OCI-LY1 (cell line): Measurements from ENCODE around the gene ANXA2R.
A peak's percentile ranks its signal among the peaks of the same experiment; 100 is the strongest.

Experiments
- H2AFZ ChIP-seq: fragments of 200-600 bp; sonication (generic), shearing (Covaris generic); 2 replicates; pipeline ENCODE4 v1.6.0; 2014; ENCODE audit warnings: antibody characterized with exemption, mild to moderate bottlenecking, low read length
- H3F3A ChIP-seq: fragments of 200-600 bp; sonication (generic), shearing (Covaris generic); 2 replicates; pipeline ENCODE4 v1.6.0; 2014; ENCODE audit warnings: mild to moderate bottlenecking, antibody characterized with exemption, low read length, moderate library complexity; ENCODE audit not compliant: insufficient read depth
- H3K27ac ChIP-seq: fragments of 200-600 bp; sonication (generic); 2 replicates; pipeline ENCODE4 v1.5.1; 2014; ENCODE audit warnings: low read length, mixed run types, mild to moderate bottlenecking, low read depth; ENCODE audit not compliant: poor library complexity, severe bottlenecking
- H3K27me3 ChIP-seq: fragments of 200-600 bp; sonication (generic); 2 replicates; pipeline ENCODE4 v1.6.0; 2014; ENCODE audit warnings: antibody characterized with exemption, mild to moderate bottlenecking, low read length, moderate library complexity; ENCODE audit not compliant: insufficient read depth
- H3K36me3 ChIP-seq: fragments of 200-600 bp; sonication (generic); 2 replicates; pipeline ENCODE4 v1.6.1; 2014; ENCODE audit warnings: mild to moderate bottlenecking, antibody characterized with exemption, low read length, moderate library complexity, mixed read lengths; ENCODE audit not compliant: insufficient read depth
- H3K4me1 ChIP-seq: fragments of 200-600 bp; sonication (generic); 2 replicates; pipeline ENCODE4 v1.5.1; 2014; ENCODE audit warnings: mild to moderate bottlenecking, low read length, moderate library complexity; ENCODE audit not compliant: insufficient read depth, severe bottlenecking
- H3K4me2 ChIP-seq: fragments of 200-600 bp; sonication (generic), shearing (Covaris generic); 2 replicates; pipeline ENCODE4 v1.6.1; 2014; ENCODE audit warnings: low read length
- H3K4me3 ChIP-seq: fragments of 200-600 bp; sonication (generic); 2 replicates; pipeline ENCODE4 v1.5.1; 2014; ENCODE audit warnings: low read length, low read depth, mild to moderate bottlenecking, mixed read lengths; ENCODE audit not compliant: poor library complexity, severe bottlenecking
- H3K79me2 ChIP-seq: fragments of 200-600 bp; shearing (Covaris generic); 2 replicates; pipeline ENCODE4 v1.6.1; 2016; ENCODE audit warnings: mixed run types, low read length, mixed read lengths; ENCODE audit not compliant: insufficient read depth
- H3K9ac ChIP-seq: fragments of 200-600 bp; sonication (generic), shearing (Covaris generic); 2 replicates; pipeline ENCODE4 v1.6.1; 2014; ENCODE audit warnings: mild to moderate bottlenecking, low read length, mixed read lengths
- H3K9me2 ChIP-seq: fragments of 200-600 bp; sonication (generic), shearing (Covaris generic); 2 replicates; pipeline ENCODE4 v1.6.1; 2014; ENCODE audit warnings: low read depth, mild to moderate bottlenecking, low read length, mixed read lengths
- H3K9me3 ChIP-seq: fragments of 200-600 bp; shearing (Covaris generic); 2 replicates; pipeline ENCODE4 v1.6.1; 2014; ENCODE audit warnings: low read length, mixed read lengths
- H4K20me1 ChIP-seq: fragments of 200-600 bp; sonication (generic), shearing (Covaris generic); 2 replicates; pipeline ENCODE4 v1.6.0; 2016; ENCODE audit warnings: mild to moderate bottlenecking, low read length; ENCODE audit not compliant: insufficient read depth
- CTCF ChIP-seq: fragments of 200-600 bp; sonication (generic), shearing (Covaris generic); IDR thresholded peaks from 2 replicates; pipeline ENCODE4 v1.5.1; 2017; ENCODE audit warnings: mild to moderate bottlenecking, antibody characterized with exemption, low read length, moderate library complexity, mixed read lengths
- EZH2 ChIP-seq: fragments of 200-600 bp; sonication (generic), shearing (Covaris generic); IDR thresholded peaks from 2 replicates; pipeline ENCODE4 v1.8.0; 2017; ENCODE audit warnings: borderline replicate concordance, mixed run types, mild to moderate bottlenecking, antibody characterized with exemption, low read length, moderate library complexity, mixed read lengths

Gene ANXA2R

DNA sequence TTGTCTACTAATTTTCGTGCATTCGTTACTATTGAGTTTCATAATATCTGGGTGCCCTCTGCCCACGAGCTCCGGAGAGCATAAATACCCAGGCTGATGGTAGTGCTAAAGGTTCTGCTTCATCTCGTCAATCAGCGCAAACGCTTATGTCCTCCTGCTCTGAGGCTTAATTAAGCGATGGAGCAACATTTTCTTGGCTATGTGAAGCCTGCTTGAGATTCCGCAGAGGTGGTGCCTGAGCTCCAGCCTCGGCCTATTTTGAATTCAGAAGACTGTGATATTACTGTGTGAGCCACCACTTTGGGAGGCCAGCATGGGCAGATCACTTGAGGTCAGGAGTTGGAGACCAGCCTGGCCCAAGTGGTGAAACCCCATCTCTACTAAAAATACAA lies 44.8 kb downstream of the ANXA2R start:
- Histone ChIP-seq H3K4me3 (peak overlapping the region; percentile 70), H3K4me1 (peaks cover 33% of the 10 kb centered on the region), H2AFZ (0 out of 2 replicates have a peak overlapping the region, but pooled peaks have one; percentile 10), H4K20me1 (no peaks in the 10 kb centered on the region), H3K9me2 (no peaks in the 10 kb centered on the region), H3F3A (no peaks in the 10 kb centered on the region), H3K36me3 (no peaks in the 10 kb centered on the region; the same call in 1 of the 2 replicates), H3K9ac (peak overlapping the region; percentile 64; the same call in 1 of the 2 replicates), H3K27ac (no peak overlapping the region), H3K4me2 (peak overlapping the region; percentile 80), H3K27me3 (no peaks in the 10 kb centered on the region), H3K9me3 (no peaks in the 10 kb centered on the region), H3K79me2 (no peaks in the 10 kb centered on the region)
- no peak for TF ChIP-seq EZH2
- TF ChIP-seq CTCF: no peak

DNA sequence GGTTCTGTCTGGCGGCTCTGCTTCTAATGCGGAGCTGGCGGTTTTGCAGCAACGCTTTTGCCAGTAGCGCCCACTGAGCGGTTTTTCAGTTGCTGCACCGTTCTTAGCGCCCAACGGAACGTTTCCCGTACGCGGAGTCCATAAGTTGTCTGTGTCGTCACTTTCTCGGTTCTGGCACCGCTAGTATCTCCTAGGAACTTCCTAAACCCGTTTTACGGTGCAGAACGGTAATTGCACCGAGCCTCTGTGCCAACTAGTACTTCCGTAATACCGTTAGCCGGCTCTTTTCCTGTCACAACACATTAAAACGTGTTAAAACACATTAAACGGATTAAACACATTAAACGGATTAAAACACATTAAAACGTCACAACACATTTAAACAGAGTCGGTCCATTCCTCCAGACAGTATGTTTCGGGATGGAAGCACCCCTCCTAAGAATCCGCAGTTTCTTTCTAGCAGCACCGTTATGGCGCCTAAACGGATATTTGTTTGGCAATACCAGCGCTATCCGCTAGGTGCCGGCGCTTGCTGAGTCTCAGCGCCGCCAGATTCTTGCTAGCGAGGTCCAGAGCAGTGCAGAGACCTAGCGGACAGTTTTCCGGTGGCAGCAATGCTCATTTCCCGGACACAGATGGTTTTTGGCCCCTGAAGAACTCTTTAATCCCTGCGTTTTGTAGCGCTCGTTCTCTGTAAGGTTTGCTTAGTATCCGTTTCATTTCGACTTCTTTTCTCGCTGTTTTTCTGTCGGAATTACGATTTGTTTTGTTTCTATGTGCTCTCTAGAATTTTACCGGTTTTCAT lies 45.4 kb downstream of the ANXA2R start:
- Histone ChIP-seq H3K27ac (peak overlapping the region; percentile 53), H3K27me3 (no peaks in the 10 kb centered on the region), H3K4me1 (peaks cover 33% of the 10 kb centered on the region), H3K79me2 (no peaks in the 10 kb centered on the region), H3K4me3 (peak overlapping the region; percentile 70), H2AFZ (peak overlapping the region; percentile 15; the same call in 1 of the 2 replicates), H3K9me3 (no peaks in the 10 kb centered on the region), H3K9ac (peak overlapping the region; percentile 64), H3F3A (no peaks in the 10 kb centered on the region), H4K20me1 (no peaks in the 10 kb centered on the region), H3K4me2 (peak overlapping the region; percentile 80), H3K36me3 (no peaks in the 10 kb centered on the region; the same call in 1 of the 2 replicates), H3K9me2 (no peaks in the 10 kb centered on the region)
- TF ChIP-seq EZH2: no peak
- peak; percentile 74 for TF ChIP-seq CTCF

DNA sequence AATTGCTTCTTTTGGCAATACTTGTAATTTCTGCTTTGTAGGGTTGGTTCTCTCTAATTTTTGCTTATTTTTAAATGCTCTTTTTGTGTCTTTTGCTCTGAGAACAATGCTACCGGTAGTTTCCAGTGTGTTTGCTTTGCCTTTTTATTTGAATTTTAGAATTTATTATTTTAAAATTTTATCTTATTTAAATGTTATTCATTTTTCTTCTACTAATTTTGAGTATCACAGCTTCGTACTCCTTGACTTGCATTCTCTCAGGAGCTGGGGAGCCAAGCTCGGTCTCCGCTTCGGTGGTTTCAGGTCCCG lies 45.9 kb downstream of the ANXA2R start:
- H3K27me3 ChIP-seq: no peaks in the 10 kb centered on the region
- no peaks in the 10 kb centered on the region for H3F3A ChIP-seq
- H3K4me3 ChIP-seq: peak overlapping the region; percentile 70
- H3K79me2 ChIP-seq: no peaks in the 10 kb centered on the region
- H3K9me2 ChIP-seq: no peaks in the 10 kb centered on the region
- H2AFZ ChIP-seq: no peak overlapping the region
- no peak for TF ChIP-seq EZH2
- TF ChIP-seq CTCF: no peak
- H3K9me3 ChIP-seq: no peaks in the 10 kb centered on the region; the same call in 1 of the 2 replicates
- peaks cover 33% of the 10 kb centered on the region for H3K4me1 ChIP-seq
- no peaks in the 10 kb centered on the region for H4K20me1 ChIP-seq
- peak overlapping the region; percentile 64 for H3K9ac ChIP-seq
- H3K27ac ChIP-seq: peak overlapping the region; percentile 53
- H3K4me2 ChIP-seq: peak overlapping the region; percentile 80
- no peaks in the 10 kb centered on the region; the same call in 1 of the 2 replicates for H3K36me3 ChIP-seq
